Activated CD4-positive, alpha-beta T cell treated with anti-CD3 and anti-CD28 coated beads for 36 hours (primary cell): ENCODE measurements around the gene NACAD. TPM values are rescaled to one million over a fixed set of nuclear protein-coding genes. Genes with fewer than 3 reads are reported as not detected.

ENCODE experiments used
- ATAC-seq: fragments of 200-7000 bp; cut with Tn5 transposase; one replicate; pipeline ENCODE4 v1.10.0; 2021; ENCODE audit warnings: mild to moderate bottlenecking, moderate library complexity
- CTCF ChIA-PET: fragments of 350-600 bp; sonication (Branson Sonifier 250); formaldehyde crosslinking; loops from one replicate; lab custom pipeline; 2021; ENCODE audit warnings: antibody characterized with exemption; lab: Charles Lee
- POLR2A ChIA-PET: fragments of 350-600 bp; sonication (Branson Sonifier 250); formaldehyde crosslinking; loops from one replicate; lab custom pipeline; 2021; ENCODE audit warnings: antibody characterized with exemption, inconsistent platforms; lab: Charles Lee
- DNase-seq: peaks from one replicate; pipeline ENCODE4 v3.0.0-alpha.2; 2020
- H3K27ac Mint-ChIP-seq: one replicate; pipeline ENCODE4 v1.8.0; 2021; ENCODE audit warnings: mixed read lengths
- H3K27me3 Mint-ChIP-seq: one replicate; pipeline ENCODE4 v1.8.0; 2021; ENCODE audit warnings: mixed read lengths
- H3K36me3 Mint-ChIP-seq: one replicate; pipeline ENCODE4 v1.8.0; 2021; ENCODE audit warnings: low read depth, mixed read lengths
- H3K4me1 Mint-ChIP-seq: one replicate; pipeline ENCODE4 v1.8.0; 2021; ENCODE audit warnings: mixed read lengths
- H3K4me3 Mint-ChIP-seq: one replicate; pipeline ENCODE4 v1.8.0; 2021; ENCODE audit warnings: mild to moderate bottlenecking, moderate library complexity, mixed read lengths
- H3K9me3 Mint-ChIP-seq: one replicate; pipeline ENCODE4 v1.8.0; 2021; ENCODE audit warnings: low read depth, mixed read lengths
- intact Hi-C, 2 experiments: fragments of 100-400 bp; cut with DNase I in 1 of 2; cut with micrococcal nuclease in 1 of 2; formaldehyde crosslinking; loops; one replicate each; pipeline versions ENCODE4 v1.14.2 to v1.15.1; 2022 to 2024; cut with DNase I, micrococcal nuclease
- total RNA-seq, 2 experiments: library from RNA; stranded (reverse); gene quantifications; one replicate each; pipeline ENCODE4 v1.2.3, GENCODE V29; 2021

NACAD gene
- total RNA-seq, 2 experiments from 2014 or later = 0.14 to 0.21 TPM

- intact Hi-C loops = no loop called here
- Mint-ChIP-seq H3K27ac (no peak overlapping the region), H3K4me3 (no peak overlapping the region), H3K27me3 (no peaks in the 10 kb centered on the region), H3K4me1 (peaks cover 20% of the 10 kb centered on the region), H3K9me3 (no peaks in the 10 kb centered on the region), H3K36me3 (peaks cover 59% of the 10 kb centered on the region)
- POLR2A ChIA-PET = interaction anchor here (0.5 kb wide), 1 partner anchor 28 kb away, joined by 3 read pairs; no protein-coding TSS in a partner anchor
- ATAC-seq (no peak), DNase-seq (no peak)
- CTCF ChIA-PET = interaction anchor here (0.7 to 1.6 kb wide), 2 partner anchors 33 to 127 kb away, joined by 3 read pairs; no protein-coding TSS in a partner anchor
Measured at GRCh38 chr7:45102785-45103712, 14.3 kb upstream of the NACAD start.

GRCh38 chr7:45101748-45102147, 13.0 kb upstream of the NACAD start:
- H3K4me3 Mint-ChIP-seq = no peak overlapping the region
- peaks cover 48% of the 10 kb centered on the region for H3K36me3 Mint-ChIP-seq
- DNase-seq = no peak
- ATAC-seq = no peak
- intact Hi-C loops = no loop called here
- no peaks in the 10 kb centered on the region for H3K9me3 Mint-ChIP-seq
- POLR2A ChIA-PET = no interaction called here
- no peak overlapping the region for H3K27ac Mint-ChIP-seq
- peaks cover 7% of the 10 kb centered on the region for H3K4me1 Mint-ChIP-seq
- CTCF ChIA-PET = interaction anchor here (1.6 kb wide), 1 partner anchor 35 kb away, joined by 3 read pairs; no protein-coding TSS in a partner anchor
- no peaks in the 10 kb centered on the region for H3K27me3 Mint-ChIP-seq

- Mint-ChIP-seq H3K36me3 (peaks cover 48% of the 10 kb centered on the region), H3K27me3 (no peaks in the 10 kb centered on the region), H3K4me3 (no peak overlapping the region), H3K4me1 (peaks cover under 1% of the 10 kb centered on the region), H3K27ac (no peak overlapping the region), H3K9me3 (no peaks in the 10 kb centered on the region)
- CTCF ChIA-PET = interaction anchor here (1.6 kb wide), 1 partner anchor 35 kb away, joined by 3 read pairs; no protein-coding TSS in a partner anchor
- DNase-seq (no peak), ATAC-seq (no peak)
- intact Hi-C loops = no loop called here
- POLR2A ChIA-PET = interaction anchor here (0.6 kb wide), 1 partner anchor 9 kb away, joined by 5 read pairs; no protein-coding TSS in a partner anchor
Measured at GRCh38 chr7:45100761-45101480, 12.2 kb upstream of the NACAD start.

- no peak overlapping the region for H3K4me3 Mint-ChIP-seq
- ATAC-seq = no peak
- no peaks in the 10 kb centered on the region for H3K27me3 Mint-ChIP-seq
- CTCF ChIA-PET = interaction anchor here (0.6 to 0.7 kb wide), 2 partner anchors 13 to 79 kb away, joined by 3 to 4 read pairs; no protein-coding TSS in a partner anchor
- H3K27ac Mint-ChIP-seq = peak overlapping the region; percentile 6
- H3K4me1 Mint-ChIP-seq = no peaks in the 10 kb centered on the region
- POLR2A ChIA-PET = interaction anchor here (0.6 kb wide), 1 partner anchor 10 kb away, joined by 5 read pairs; no protein-coding TSS in a partner anchor
- DNase-seq = no peak
- peaks cover 42% of the 10 kb centered on the region for H3K36me3 Mint-ChIP-seq
- no peaks in the 10 kb centered on the region for H3K9me3 Mint-ChIP-seq
- intact Hi-C loops = no loop called here
Measured at GRCh38 chr7:45099891-45100760, 11.4 kb upstream of the NACAD start.

GRCh38 chr7:45098983-45099839, 10.4 kb upstream of the NACAD start:
- DNase-seq (peak; percentile 3), ATAC-seq (peak; percentile 49)
- H3K4me1 Mint-ChIP-seq = no peaks in the 10 kb centered on the region
- peaks cover 3% of the 10 kb centered on the region for H3K9me3 Mint-ChIP-seq
- intact Hi-C loops = no loop called here
- H3K27ac Mint-ChIP-seq = no peak overlapping the region
- peaks cover 36% of the 10 kb centered on the region for H3K36me3 Mint-ChIP-seq
- no peak overlapping the region for H3K4me3 Mint-ChIP-seq
- CTCF ChIA-PET = interaction anchor here (0.6 to 0.7 kb wide), 2 partner anchors 12 to 79 kb away, joined by 3 to 4 read pairs; no protein-coding TSS in a partner anchor
- no peaks in the 10 kb centered on the region for H3K27me3 Mint-ChIP-seq
- POLR2A ChIA-PET = interaction anchor here (0.6 to 1.0 kb wide), 2 partner anchors 98 to 123 kb away, joined by 3 read pairs; no protein-coding TSS in a partner anchor

GRCh38 chr7:45092931-45093235, 4.1 kb upstream of the NACAD start:
- H3K36me3 Mint-ChIP-seq = peaks cover 1% of the 10 kb centered on the region
- peaks cover 8% of the 10 kb centered on the region for H3K27me3 Mint-ChIP-seq
- intact Hi-C loops = no loop called here
- ATAC-seq (no peak), DNase-seq (no peak)
- POLR2A ChIA-PET = no interaction called here
- no peak overlapping the region for H3K4me3 Mint-ChIP-seq
- H3K9me3 Mint-ChIP-seq = peaks cover 5% of the 10 kb centered on the region
- H3K27ac Mint-ChIP-seq = no peak overlapping the region
- H3K4me1 Mint-ChIP-seq = peaks cover 5% of the 10 kb centered on the region
- CTCF ChIA-PET = interaction anchor here (1.0 kb wide), 1 partner anchor 12 kb away, joined by 3 read pairs; no protein-coding TSS in a partner anchor

GRCh38 chr7:45092100-45092930, 3.5 kb upstream of the NACAD start:
- DNase-seq = no peak
- H3K4me3 Mint-ChIP-seq = no peak overlapping the region
- CTCF ChIA-PET = interaction anchor here (0.5 to 1.0 kb wide), 3 partner anchors 13 to 200 kb away, joined by 3 read pairs; no protein-coding TSS in a partner anchor
- peaks cover 8% of the 10 kb centered on the region for H3K27me3 Mint-ChIP-seq
- peaks cover 5% of the 10 kb centered on the region for H3K9me3 Mint-ChIP-seq
- peaks cover 5% of the 10 kb centered on the region for H3K4me1 Mint-ChIP-seq
- POLR2A ChIA-PET = no interaction called here
- no peak overlapping the region for H3K27ac Mint-ChIP-seq
- no peak for ATAC-seq
- H3K36me3 Mint-ChIP-seq = peaks cover 1% of the 10 kb centered on the region
- intact Hi-C loops = no loop called here

GRCh38 chr7:45089341-45089891, 647 bp upstream of the NACAD start:
- H3K9me3 Mint-ChIP-seq = peaks cover 2% of the 10 kb centered on the region
- DNase-seq = peak; percentile 85
- CTCF ChIA-PET = interaction anchor here (0.7 to 1.0 kb wide), 2 partner anchors 36 to 240 kb away, joined by 4 read pairs; no protein-coding TSS in a partner anchor
- H3K36me3 Mint-ChIP-seq = peaks cover 1% of the 10 kb centered on the region
- no peak overlapping the region for H3K27ac Mint-ChIP-seq
- H3K27me3 Mint-ChIP-seq = peaks cover 8% of the 10 kb centered on the region
- H3K4me3 Mint-ChIP-seq = peak overlapping the region; percentile 66
- peak; percentile 78 for ATAC-seq
- intact Hi-C loops = loop anchor here in 1 of 2 experiments (1.0 kb wide), 1 partner anchor 89 kb away; the partner anchor contains the start of gene CCM2
- POLR2A ChIA-PET = no interaction called here
- peaks cover 5% of the 10 kb centered on the region for H3K4me1 Mint-ChIP-seq

- H3K27ac Mint-ChIP-seq = no peak overlapping the region
- intact Hi-C loops = no loop called here
- H3K4me1 Mint-ChIP-seq = peaks cover 5% of the 10 kb centered on the region
- H3K36me3 Mint-ChIP-seq = no peaks in the 10 kb centered on the region
- H3K9me3 Mint-ChIP-seq = no peaks in the 10 kb centered on the region
- H3K27me3 Mint-ChIP-seq = peaks cover 8% of the 10 kb centered on the region
- peak overlapping the region; percentile 23 for H3K4me3 Mint-ChIP-seq
- POLR2A ChIA-PET = no interaction called here
- ATAC-seq (no peak), DNase-seq (no peak)
- CTCF ChIA-PET = no interaction called here
Measured at GRCh38 chr7:45088146-45088701, 545 bp downstream of the NACAD start.
